H1 (cell line): Measurements from ENCODE around the gene NBDY. TPM values are rescaled to one million over a fixed set of nuclear protein-coding genes. Genes with fewer than 3 reads are reported as not detected.

Experiments used
- CTCF ChIA-PET: fragments of 300-600 bp; sonication (Branson Sonifier 250); formaldehyde crosslinking; loops from one replicate; lab custom pipeline; 2021; ENCODE audit not compliant: partially characterized antibody; lab: Charles Lee
- POLR2A ChIA-PET: fragments of 300-600 bp; sonication (Branson Sonifier 250); formaldehyde crosslinking; loops from one replicate; lab custom pipeline; 2021; ENCODE audit warnings: inconsistent platforms; ENCODE audit not compliant: partially characterized antibody; lab: Charles Lee
- DNase-seq, 2 experiments: peaks; one replicate each; pipeline versions ENCODE4 v3.0.0 to v3.0.0-alpha.2; 2010 to 2022; ENCODE audit warnings: low spot score in 2 of 2, low read depth in 1 of 2, mixed read lengths in 1 of 2
- FAIRE-seq: peaks from 2 replicates; lab custom pipeline; 2011; peaks lifted over from hg19 to GRCh38; lab: Jason Lieb, UNC
- H2AFZ ChIP-seq: 2 replicates; pipeline ENCODE4 v1.8.1; 2012; ENCODE audit warnings: low read length, inconsistent platforms
- H2AK5ac ChIP-seq: 2 replicates; pipeline ENCODE4 v1.6.1; 2013; ENCODE audit warnings: low read depth, low read length
- H2BK120ac ChIP-seq: replicated peaks from 2 replicates; pipeline ENCODE3; 2013; ENCODE audit warnings: low read depth, low read length, inconsistent platforms
- H2BK12ac ChIP-seq: 2 replicates; pipeline ENCODE4 v1.6.1; 2013; ENCODE audit warnings: low read depth, low read length
- H2BK15ac ChIP-seq: 2 replicates; pipeline ENCODE4 v1.6.1; 2013; ENCODE audit warnings: low read length
- H2BK20ac ChIP-seq: 2 replicates; pipeline ENCODE4 v1.6.1; 2013; ENCODE audit warnings: low read length
- H2BK5ac ChIP-seq: 2 replicates; pipeline ENCODE4 v1.6.1; 2013; ENCODE audit warnings: low read depth, low read length
- H3K14ac ChIP-seq: 2 replicates; pipeline ENCODE4 v1.6.1; 2013; ENCODE audit warnings: inconsistent platforms; ENCODE audit not compliant: insufficient read length
- H3K18ac ChIP-seq: 2 replicates; pipeline ENCODE4 v1.6.1; 2013; ENCODE audit warnings: low read length; ENCODE audit errors: extremely low read depth
- H3K23ac ChIP-seq: 2 replicates; pipeline ENCODE4 v1.6.1; 2013; ENCODE audit warnings: inconsistent platforms; ENCODE audit not compliant: insufficient read length
- H3K23me2 ChIP-seq: 2 replicates; pipeline ENCODE4 v1.6.1; 2013; ENCODE audit warnings: low read depth, low read length
- H3K27ac ChIP-seq: 2 replicates; pipeline ENCODE4 v1.6.1; 2011; ENCODE audit warnings: low read depth, low read length, inconsistent platforms
- H3K27me3 ChIP-seq, 4 experiments: replicated peaks in 1 of 4; 1 replicate in 1 of 4; 2 replicates in 3 of 4; pipeline versions ENCODE4 v1.6.1 to v1.8.1; 2011 to 2013; ENCODE audit warnings: low read length in 3 of 4, mild to moderate bottlenecking in 3 of 4, inconsistent platforms in 2 of 4, mixed read lengths in 2 of 4, moderate library complexity in 1 of 4; ENCODE audit not compliant: control insufficient read depth in 3 of 4, insufficient read depth in 3 of 4; ENCODE audit errors: extremely low read depth in 1 of 4
- H3K36me3 ChIP-seq, 4 experiments: 2 replicates each; pipeline versions ENCODE4 v1.6.1 to v1.8.1; 2011 to 2013; ENCODE audit warnings: mild to moderate bottlenecking in 4 of 4, low read length in 3 of 4, moderate library complexity in 2 of 4, control low read depth in 1 of 4, inconsistent platforms in 1 of 4; ENCODE audit not compliant: insufficient read depth in 4 of 4, control insufficient read depth in 2 of 4
- H3K4ac ChIP-seq: replicated peaks from 2 replicates; pipeline ENCODE3; 2013; ENCODE audit warnings: low read length, low read depth, mixed read lengths, inconsistent platforms; ENCODE audit not compliant: insufficient read length
- H3K4me1 ChIP-seq, 4 experiments: replicated peaks in 1 of 4; 1 replicate in 1 of 4; 2 replicates in 3 of 4; pipeline versions ENCODE4 v1.6.1 to v1.8.1; 2011 to 2013; ENCODE audit warnings: low read length in 3 of 4, inconsistent platforms in 2 of 4, mixed read lengths in 1 of 4; ENCODE audit not compliant: insufficient read depth in 4 of 4, control insufficient read depth in 3 of 4
- H3K4me2 ChIP-seq, 2 experiments: 2 replicates each; pipeline versions ENCODE4 v1.6.1 to v1.8.1; 2011 to 2013; ENCODE audit warnings: low read depth in 2 of 2, low read length in 2 of 2, control low read depth in 1 of 2, inconsistent platforms in 1 of 2, mild to moderate bottlenecking in 1 of 2; ENCODE audit not compliant: insufficient read depth in 1 of 2
- H3K4me3 ChIP-seq, 4 experiments: fragments of 200-600, 300-600 bp in 1 of 4; sonication (generic), shearing (Covaris generic), sonication (Bioruptor Twin) in 1 of 4; 2 replicates each; pipeline versions ENCODE4 v1.5.1 to v1.8.1; 2011 to 2016; ENCODE audit warnings: low read length in 4 of 4, low read depth in 3 of 4, control low read depth in 2 of 4, inconsistent platforms in 2 of 4, mild to moderate bottlenecking in 2 of 4, mixed read lengths in 1 of 4, moderate library complexity in 1 of 4; ENCODE audit not compliant: insufficient read depth in 2 of 4; ENCODE audit errors: extremely low read depth in 1 of 4
- H3K56ac ChIP-seq: replicated peaks from 2 replicates; pipeline ENCODE3; 2013; ENCODE audit warnings: low read depth, mild to moderate bottlenecking, mixed read lengths, low read length, inconsistent platforms; ENCODE audit not compliant: insufficient read length
- H3K79me1 ChIP-seq: 2 replicates; pipeline ENCODE4 v1.6.1; 2013; ENCODE audit warnings: low read depth, low read length, control low read depth
- H3K79me2 ChIP-seq, 2 experiments: 2 replicates each; pipeline versions ENCODE4 v1.6.1 to v1.8.1; 2012 to 2013; ENCODE audit warnings: low read length in 2 of 2, mild to moderate bottlenecking in 2 of 2, inconsistent platforms in 1 of 2; ENCODE audit not compliant: insufficient read depth in 2 of 2, control insufficient read depth in 1 of 2
- H3K9ac ChIP-seq, 4 experiments: replicated peaks in 1 of 4; 1 replicate in 1 of 4; 2 replicates in 3 of 4; pipeline versions ENCODE4 v1.6.1 to v1.8.1; 2011 to 2013; ENCODE audit warnings: low read depth in 3 of 4, low read length in 3 of 4, control low read depth in 2 of 4, mild to moderate bottlenecking in 2 of 4, moderate library complexity in 2 of 4, inconsistent platforms in 1 of 4; ENCODE audit errors: extremely low read depth in 1 of 4
- H3K9me3 ChIP-seq, 2 experiments: 2 replicates each; pipeline versions ENCODE4 v1.6.1 to v1.8.1; 2012 to 2013; ENCODE audit warnings: mild to moderate bottlenecking in 2 of 2, moderate library complexity in 2 of 2, control low read depth in 1 of 2, inconsistent platforms in 1 of 2, low read depth in 1 of 2, low read length in 1 of 2, mixed read lengths in 1 of 2; ENCODE audit not compliant: insufficient read depth in 2 of 2
- H4K20me1 ChIP-seq, 2 experiments: replicated peaks in 1 of 2; 2 replicates each; pipeline versions ENCODE3 to v1.8.1; 2011 to 2013; ENCODE audit warnings: inconsistent platforms in 2 of 2, low read length in 2 of 2, mild to moderate bottlenecking in 1 of 2; ENCODE audit not compliant: insufficient read depth in 2 of 2, control insufficient read depth in 1 of 2
- H4K5ac ChIP-seq: 2 replicates; pipeline ENCODE4 v1.6.1; 2013; ENCODE audit warnings: low read length, low read depth, mixed read lengths, inconsistent platforms; ENCODE audit not compliant: insufficient read length
- H4K8ac ChIP-seq: 2 replicates; pipeline ENCODE4 v1.8.0; 2013; ENCODE audit warnings: mild to moderate bottlenecking, moderate library complexity, low read length, inconsistent platforms; ENCODE audit not compliant: insufficient read depth; ENCODE audit errors: extremely low read depth
- H4K91ac ChIP-seq: replicated peaks from 2 replicates; pipeline ENCODE3; 2013; ENCODE audit warnings: low read length, mixed read lengths, inconsistent platforms; ENCODE audit not compliant: insufficient read length
- CHD2 ChIP-seq: IDR thresholded peaks from 2 replicates; pipeline ENCODE4 v1.6.1; 2012; ENCODE audit warnings: low read length, improper control_type of control experiment
- CTBP2 ChIP-seq: IDR thresholded peaks from 2 replicates; pipeline ENCODE4 v1.7.0; 2011; ENCODE audit warnings: borderline replicate concordance, mild to moderate bottlenecking, moderate library complexity, mixed read lengths, low read length; ENCODE audit not compliant: insufficient read depth, insufficient read length
- GABPA ChIP-seq: IDR thresholded peaks from 2 replicates; pipeline ENCODE4 v1.6.1; 2011; ENCODE audit warnings: mild to moderate bottlenecking, low read length, moderate library complexity, borderline replicate concordance; ENCODE audit not compliant: insufficient read depth
- GTF2F1 ChIP-seq: IDR thresholded peaks from 2 replicates; pipeline ENCODE4 v1.6.1; 2012; ENCODE audit warnings: low read depth, low read length, improper control_type of control experiment, borderline replicate concordance
- HDAC2 ChIP-seq, 2 experiments: fragments of 300-600 bp in 1 of 2; sonication (generic) in 1 of 2; IDR thresholded peaks; 2 replicates each; pipeline ENCODE4 v1.6.1; 2011 to 2012; ENCODE audit warnings: low read depth in 2 of 2, low read length in 2 of 2, mild to moderate bottlenecking in 2 of 2, moderate library complexity in 2 of 2, borderline replicate concordance in 1 of 2, inconsistent platforms in 1 of 2
- JUN ChIP-seq: IDR thresholded peaks from 2 replicates; pipeline ENCODE4 v1.6.1; 2011; ENCODE audit warnings: low read depth, mild to moderate bottlenecking, improper control_type of control experiment, low read length
- KDM1A ChIP-seq: fragments of 200-600, 300-600 bp; sonication (generic); IDR thresholded peaks from 2 replicates; pipeline ENCODE4 v1.7.1; 2016; ENCODE audit warnings: mild to moderate bottlenecking, low read length, borderline replicate concordance
- KDM5A ChIP-seq: fragments of 200-600 bp; IDR thresholded peaks from 2 replicates; pipeline ENCODE4 v1.7.1; 2012; ENCODE audit warnings: mild to moderate bottlenecking, low read length, inconsistent platforms, mixed read lengths
- POU5F1 ChIP-seq: IDR thresholded peaks from 2 replicates; pipeline ENCODE4 v1.6.1; 2011; ENCODE audit warnings: low read depth, mild to moderate bottlenecking, low read length, moderate library complexity
- SP1 ChIP-seq: IDR thresholded peaks from 2 replicates; pipeline ENCODE4 v1.6.1; 2011; ENCODE audit warnings: low read depth, low read length
- SP4 ChIP-seq: IDR thresholded peaks from 2 replicates; pipeline ENCODE4 v1.6.1; 2012; ENCODE audit warnings: low read length, inconsistent platforms
- SUZ12 ChIP-seq: fragments of 200-600 bp; sonication (generic); IDR thresholded peaks from 2 replicates; pipeline ENCODE4 v1.6.1; 2012; ENCODE audit warnings: mild to moderate bottlenecking, inconsistent platforms, low read length, moderate library complexity, mixed read lengths
- WGBS, 2 experiments: shearing (Covaris generic) in 1 of 2; methylation state at CpG; one replicate each; pipeline versions ENCODE4 v1.1.6 to v1.1.7; 2013 to 2015; ENCODE audit warnings: low lambda C conversion rate in 2 of 2, mixed read lengths in 2 of 2, inconsistent platforms in 1 of 2, low coverage in 1 of 2, missing lambda C conversion rate in 1 of 2; ENCODE audit not compliant: insufficient replicate concordance in 2 of 2, insufficient coverage in 1 of 2, insufficient read length in 1 of 2; ENCODE audit errors: extremely low coverage in 1 of 2, missing lambda C conversion rate in 1 of 2; 5-methylcytosine and 5-hydroxymethylcytosine counted together
- polyA plus RNA-seq, 7 experiments: library from polyadenylated mRNA; depleted of rRNA in 3 of 7; stranded (reverse) in 5 of 7; unstranded in 2 of 7; fragments of >200 nt in 5 of 7; fragments of 200-250 nt in 2 of 7; gene quantifications; 1 replicate in 5 of 7; 2 replicates in 1 of 7; 4 replicates in 1 of 7; pipeline versions ENCODE4 v1.2.1 to v1.2.3, GENCODE V29; 2011 to 2013; ENCODE audit warnings: missing spikeins in 2 of 7, mixed read lengths in 2 of 7
- total RNA-seq: library from RNA; stranded (reverse); fragmentation: NEBNext Ultra II Directional; extraction: Animal tissue kit (Norgen Biotek cat#: 25700); gene quantifications from 2 replicates; pipeline ENCODE4 v1.2.1, GENCODE V29; 2021
- TF ChIP-seq, protein P1 (sequence below): IDR thresholded peaks from 2 replicates; pipeline ENCODE4 v1.6.1; 2011; ENCODE audit warnings: low read depth, mild to moderate bottlenecking, low read length; ENCODE audit not compliant: insufficient read depth
- TF ChIP-seq, protein P2 (sequence below): IDR thresholded peaks from 2 replicates; pipeline ENCODE4 v1.6.1; 2012; ENCODE audit warnings: inconsistent platforms

The NBDY gene
- total and polyA plus RNA-seq, 2 of the 8 experiments (the other 6 are each of a cell fraction or from before 2014, with no cell fraction given) = 42.3 to 57.8 TPM

- POLR2A ChIA-PET = no interaction called here
- CTCF ChIA-PET = no interaction called here
- TF ChIP-seq, protein P1, sequence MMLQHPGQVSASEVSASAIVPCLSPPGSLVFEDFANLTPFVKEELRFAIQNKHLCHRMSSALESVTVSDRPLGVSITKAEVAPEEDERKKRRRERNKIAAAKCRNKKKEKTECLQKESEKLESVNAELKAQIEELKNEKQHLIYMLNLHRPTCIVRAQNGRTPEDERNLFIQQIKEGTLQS = no peak
- TF ChIP-seq JUN = no peak
- TF ChIP-seq GTF2F1 = no peak
- TF ChIP-seq KDM1A = no peak
- TF ChIP-seq POU5F1 = no peak
- no peak for TF ChIP-seq SP4
- TF ChIP-seq CTBP2 = no peak
- no peak for TF ChIP-seq KDM5A
- no peak for TF ChIP-seq HDAC2 (IDR thresholded peaks at IDR 0.05; ENCODE audit: borderline replicate concordance in 1 of 2, low read depth in 2 of 2, low read length in 2 of 2)
- no peak for TF ChIP-seq SUZ12
- TF ChIP-seq, protein P2, sequence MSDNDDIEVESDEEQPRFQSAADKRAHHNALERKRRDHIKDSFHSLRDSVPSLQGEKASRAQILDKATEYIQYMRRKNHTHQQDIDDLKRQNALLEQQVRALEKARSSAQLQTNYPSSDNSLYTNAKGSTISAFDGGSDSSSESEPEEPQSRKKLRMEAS = no peak
- no peak for TF ChIP-seq CHD2
- TF ChIP-seq SP1 = no peak
- no peak for TF ChIP-seq GABPA
These were observed 76.4 kb downstream of the NBDY start for GRCh38 chrX:56805399-56805798.

More at GRCh38 chrX:56805399-56805798, 76.4 kb downstream of the NBDY start:
- H2BK120ac ChIP-seq = no peak overlapping the region
- no peak overlapping the region for H2AFZ ChIP-seq
- no peak overlapping the region for H4K91ac ChIP-seq
- no peak overlapping the region for H3K4me2 ChIP-seq
- H3K27me3 ChIP-seq = no peaks in the 10 kb centered on the region
- no peak overlapping the region for H2BK20ac ChIP-seq
- H3K36me3 ChIP-seq = no peaks in the 10 kb centered on the region
- no peak overlapping the region for H3K14ac ChIP-seq
- H3K4me3 ChIP-seq = no peak overlapping the region
- 100% methylated on average over 1 of the region's 1 CpG; no CpG with 5 or more reads in 1 of the 2 experiments for WGBS, 2 experiments
- no peak overlapping the region for H3K27ac ChIP-seq
- no peak overlapping the region for H2AK5ac ChIP-seq
- H3K56ac ChIP-seq = no peak overlapping the region
- H2BK12ac ChIP-seq = no peak overlapping the region
- no peaks in the 10 kb centered on the region for H3K23me2 ChIP-seq
- H3K4me1 ChIP-seq = peaks cover 0 to 3% (median 0%) of the 10 kb centered on the region in 4 experiments; a peak in 1 of 7 replicates
- no peak overlapping the region for H3K18ac ChIP-seq
- no peak overlapping the region for H2BK15ac ChIP-seq
- no peaks in the 10 kb centered on the region for H4K20me1 ChIP-seq
- DNase-seq (no peak), FAIRE-seq (no peak)
- no peak overlapping the region for H3K23ac ChIP-seq
- no peaks in the 10 kb centered on the region; the same call in 1 of the 2 replicates for H3K79me1 ChIP-seq
- H2BK5ac ChIP-seq = no peak overlapping the region
- H3K9me3 ChIP-seq = no peaks in the 10 kb centered on the region
- H4K5ac ChIP-seq = no peak overlapping the region
- no peak overlapping the region for H3K9ac ChIP-seq
- H3K79me2 ChIP-seq = no peaks in the 10 kb centered on the region; a peak in 1 of 4 replicates
- no peak overlapping the region for H4K8ac ChIP-seq
- H3K4ac ChIP-seq = no peak overlapping the region
